Keratinocyte (primary cell): ENCODE results near the gene CPPED1. TPM values are rescaled to one million over a fixed set of nuclear protein-coding genes. Genes with fewer than 3 reads are reported as not detected.

Experiments used
- DNase-seq: peaks from one replicate; pipeline ENCODE4 v3.0.0-alpha.2; 2011; ENCODE audit warnings: low read depth, missing footprints, low spot score
- FAIRE-seq: peaks from 2 replicates; lab custom pipeline; 2011; peaks lifted over from hg19 to GRCh38; lab: Jason Lieb, UNC
- H2AFZ ChIP-seq: 2 replicates; pipeline ENCODE4 v1.6.0; 2012; ENCODE audit warnings: low read length, control low read depth, inconsistent platforms; ENCODE audit not compliant: control insufficient read depth
- H3K27ac ChIP-seq: 2 replicates; pipeline ENCODE4 v1.5.1; 2011; ENCODE audit warnings: low read length; ENCODE audit not compliant: control insufficient read depth, insufficient read depth
- H3K27me3 ChIP-seq: 3 replicates; pipeline ENCODE4 v1.6.0; 2011; ENCODE audit warnings: low read length; ENCODE audit not compliant: control insufficient read depth, insufficient read depth; ENCODE audit errors: extremely low read depth
- H3K36me3 ChIP-seq, 2 experiments: 2 replicates in 1 of 2; 3 replicates in 1 of 2; pipeline ENCODE4 v1.5.1; 2011; ENCODE audit warnings: low read length in 2 of 2, mild to moderate bottlenecking in 1 of 2; ENCODE audit not compliant: control insufficient read depth in 2 of 2, insufficient read depth in 2 of 2; ENCODE audit errors: extremely low read depth in 1 of 2
- H3K4me1 ChIP-seq: 3 replicates; pipeline ENCODE4 v1.5.1; 2011; ENCODE audit warnings: low read length; ENCODE audit not compliant: control insufficient read depth, insufficient read depth; ENCODE audit errors: extremely low read depth
- H3K4me2 ChIP-seq: 3 replicates; pipeline ENCODE4 v1.6.0; 2011; ENCODE audit warnings: low read depth, low read length; ENCODE audit not compliant: control insufficient read depth, insufficient read depth; ENCODE audit errors: extremely low read depth
- H3K4me3 ChIP-seq, 3 experiments: fragments of 200-600 bp in 1 of 3; sonication (generic) in 1 of 3; 2 replicates in 2 of 3; 3 replicates in 1 of 3; pipeline ENCODE4 v1.5.1; 2011 to 2016; ENCODE audit warnings: low read length in 3 of 3, mild to moderate bottlenecking in 3 of 3, control low read depth in 2 of 3, inconsistent platforms in 1 of 3, low read depth in 1 of 3, mixed read lengths in 1 of 3, mixed run types in 1 of 3, moderate library complexity in 1 of 3; ENCODE audit not compliant: control insufficient read depth in 2 of 3, insufficient read depth in 2 of 3; ENCODE audit errors: extremely low read depth in 1 of 3
- H3K79me2 ChIP-seq: 2 replicates; pipeline ENCODE4 v1.6.0; 2012; ENCODE audit warnings: low read length; ENCODE audit not compliant: control insufficient read depth, insufficient read depth
- H3K9ac ChIP-seq: 3 replicates; pipeline ENCODE4 v1.6.0; 2011; ENCODE audit warnings: low read length; ENCODE audit not compliant: control insufficient read depth, insufficient read depth; ENCODE audit errors: extremely low read depth
- H3K9me1 ChIP-seq: 3 replicates; pipeline ENCODE4 v1.6.0; 2011; ENCODE audit warnings: low read length; ENCODE audit not compliant: control insufficient read depth, insufficient read depth; ENCODE audit errors: extremely low read depth
- H3K9me3 ChIP-seq: 2 replicates; pipeline ENCODE4 v1.5.1; 2012; ENCODE audit warnings: low read depth, low read length; ENCODE audit not compliant: control insufficient read depth
- H4K20me1 ChIP-seq: 3 replicates; pipeline ENCODE4 v1.6.0; 2011; ENCODE audit warnings: low read length; ENCODE audit not compliant: control insufficient read depth, insufficient read depth; ENCODE audit errors: extremely low read depth
- CTCF ChIP-seq, 3 experiments: IDR thresholded peaks in 1 of 3; conservative IDR thresholded peaks in 1 of 3; optimal IDR thresholded peaks in 1 of 3; 2 replicates in 2 of 3; 3 replicates in 1 of 3; pipeline versions ENCODE3 to v1.5.1; 2011; ENCODE audit warnings: low read length in 3 of 3, mild to moderate bottlenecking in 3 of 3, moderate library complexity in 2 of 3, control low read depth in 1 of 3, inconsistent platforms in 1 of 3; ENCODE audit not compliant: insufficient read depth in 2 of 3; ENCODE audit errors: extremely low read depth in 1 of 3
- EZH2 ChIP-seq: IDR thresholded peaks from one replicate; pipeline ENCODE4 v1.6.1; 2012; ENCODE audit warnings: inconsistent platforms, mild to moderate bottlenecking, low read length, moderate library complexity
- dilution Hi-C: fragments of 300-500 bp; cut with MboI; formaldehyde crosslinking; loops from one replicate; pipeline ENCODE4 v1.7.0; 2020; ENCODE audit warnings: low sequenced_read_pairs; ENCODE audit not compliant: extremely low pct_ligation_motif_present
- polyA plus RNA-seq, 5 experiments: library from polyadenylated mRNA; depleted of rRNA in 3 of 5; stranded (reverse) in 3 of 5; stranded (forward) in 1 of 5; unstranded in 1 of 5; fragments of >200 nt; gene quantifications; 1 replicate in 1 of 5; 2 replicates in 3 of 5; 3 replicates in 1 of 5; pipeline versions ENCODE4 v1.2.1 to v1.2.3, GENCODE V29; 2011 to 2012; ENCODE audit warnings: missing spikeins in 2 of 5, low read depth in 1 of 5, low replicate concordance in 1 of 5

Gene CPPED1
- polyA plus RNA-seq, 1 donor (not counting 4 experiments of a cell fraction or from before 2014, with no cell fraction given), result 14.4 TPM

- DNase-seq, result no peak
- Histone ChIP-seq H3K27me3 (no peaks in the 10 kb centered on the region), H3K9me1 (no peaks in the 10 kb centered on the region), H3K4me2 (no peak overlapping the region), H3K27ac (no peak overlapping the region), H3K4me1 (no peaks in the 10 kb centered on the region), H3K79me2 (no peaks in the 10 kb centered on the region), H2AFZ (no peak overlapping the region), H3K4me3 (no peak overlapping the region), H3K9me3 (no peaks in the 10 kb centered on the region), H3K36me3 (no peaks in the 10 kb centered on the region), H3K9ac (no peak overlapping the region), H4K20me1 (no peaks in the 10 kb centered on the region)
- dilution Hi-C loops, result no loop called here
- no peak for FAIRE-seq
- TF ChIP-seq CTCF (optimal IDR thresholded peaks at IDR 0.05 in 1 of 3, IDR thresholded peaks at IDR 0.05 in 1 of 3, conservative IDR thresholded peaks at IDR 0.05 in 1 of 3; ENCODE audit: extremely low read depth in 1 of 3, insufficient read depth in 2 of 3, low read length in 3 of 3), result no peak
- TF ChIP-seq EZH2, result no peak
These were observed 129.2 kb downstream of the CPPED1 start for GRCh38 chr16:12674524-12674923.

GRCh38 chr16:12674071-12674470 is 129.6 kb downstream of the CPPED1 start:
- Histone ChIP-seq H3K36me3 (no peaks in the 10 kb centered on the region), H2AFZ (no peak overlapping the region), H3K9me3 (no peaks in the 10 kb centered on the region), H3K4me1 (no peaks in the 10 kb centered on the region), H3K4me2 (no peak overlapping the region), H3K27me3 (no peaks in the 10 kb centered on the region), H3K79me2 (no peaks in the 10 kb centered on the region), H3K4me3 (no peak overlapping the region), H3K9ac (no peak overlapping the region), H3K27ac (no peak overlapping the region), H4K20me1 (no peaks in the 10 kb centered on the region), H3K9me1 (no peaks in the 10 kb centered on the region)
- dilution Hi-C loops, result no loop called here
- TF ChIP-seq CTCF (optimal IDR thresholded peaks at IDR 0.05 in 1 of 3, IDR thresholded peaks at IDR 0.05 in 1 of 3, conservative IDR thresholded peaks at IDR 0.05 in 1 of 3; ENCODE audit: extremely low read depth in 1 of 3, insufficient read depth in 2 of 3, low read length in 3 of 3) (no peak), EZH2 (no peak)
- FAIRE-seq (no peak), DNase-seq (no peak)
